GM18867 (cell line): ENCODE data around the gene PTP4A2.
"Not testable (repeated sequence)": the region's sequence is repeated elsewhere in the genome, so short reads cannot be mapped to it uniquely, and the experiment has no call there.

Experiments used
- ATAC-seq: cut with Tn5 transposase; IDR thresholded peaks from one replicate; pipeline ENCODE4 v1.9.1; 2021; ENCODE audit warnings: mild to moderate bottlenecking, moderate library complexity; ENCODE audit not compliant: unreplicated experiment

PTP4A2 gene

GRCh38 chr1:31926252-31926651 is 11.9 kb downstream of the PTP4A2 start:
- ATAC-seq = no peak

GRCh38 chr1:31925824-31926223 is 12.3 kb downstream of the PTP4A2 start:
- not testable (repeated sequence) for ATAC-seq

GRCh38 chr1:31924839-31925238 is 13.3 kb downstream of the PTP4A2 start:
- ATAC-seq = no peak

GRCh38 chr1:31923901-31924535 is 14.2 kb downstream of the PTP4A2 start:
- no peak for ATAC-seq

GRCh38 chr1:31920956-31921355 is 17.2 kb downstream of the PTP4A2 start:
- no peak for ATAC-seq

GRCh38 chr1:31919591-31919990 is 18.6 kb downstream of the PTP4A2 start:
- no peak for ATAC-seq

- ATAC-seq = no peak
Measured at GRCh38 chr1:31915438-31915837, 22.7 kb downstream of the PTP4A2 start.

- ATAC-seq = no peak
Measured at GRCh38 chr1:31913968-31914367, 24.2 kb downstream of the PTP4A2 start.

GRCh38 chr1:31912839-31913239 is 25.3 kb downstream of the PTP4A2 start:
- ATAC-seq = no peak

GRCh38 chr1:31911994-31912780 is 26.0 kb downstream of the PTP4A2 start:
- no peak for ATAC-seq

- ATAC-seq = no peak
Measured at GRCh38 chr1:31910933-31911332, 27.2 kb downstream of the PTP4A2 start.

GRCh38 chr1:31909691-31910090 is 28.5 kb downstream of the PTP4A2 start:
- no peak for ATAC-seq

GRCh38 chr1:31906557-31906956 is 31.6 kb downstream of the PTP4A2 start:
- no peak for ATAC-seq

- ATAC-seq = no peak
Measured at GRCh38 chr1:31905681-31906080, 32.5 kb downstream of the PTP4A2 start.

- no peak for ATAC-seq
Measured at GRCh38 chr1:31905093-31905509, 33.1 kb downstream of the PTP4A2 start.

- no peak for ATAC-seq
Measured at GRCh38 chr1:31904339-31905092, 33.7 kb downstream of the PTP4A2 start.

- no peak for ATAC-seq
Measured at GRCh38 chr1:31902510-31902860, 35.7 kb downstream of the PTP4A2 start.

- no peak for ATAC-seq
Measured at GRCh38 chr1:31901838-31902509, 36.2 kb downstream of the PTP4A2 start.

GRCh38 chr1:31900790-31901189 is 37.4 kb downstream of the PTP4A2 start:
- no peak for ATAC-seq

- no peak for ATAC-seq
Measured at GRCh38 chr1:31897526-31898100, 40.6 kb downstream of the PTP4A2 start.
